VCaP (cell line): Measurements from ENCODE around the gene LDLRAD3.

Experiments used
- H3K27ac ChIP-seq: fragments of 450-650 bp; 2 replicates; pipeline ENCODE4 v1.5.1; 2017
- TF ChIP-seq, protein P1 (sequence below): fragments of 450-650 bp; conservative IDR thresholded peaks from 2 replicates; pipeline ENCODE4 v1.5.1; 2017; ENCODE audit warnings: mild to moderate bottlenecking, moderate library complexity

The LDLRAD3 gene

DNA sequence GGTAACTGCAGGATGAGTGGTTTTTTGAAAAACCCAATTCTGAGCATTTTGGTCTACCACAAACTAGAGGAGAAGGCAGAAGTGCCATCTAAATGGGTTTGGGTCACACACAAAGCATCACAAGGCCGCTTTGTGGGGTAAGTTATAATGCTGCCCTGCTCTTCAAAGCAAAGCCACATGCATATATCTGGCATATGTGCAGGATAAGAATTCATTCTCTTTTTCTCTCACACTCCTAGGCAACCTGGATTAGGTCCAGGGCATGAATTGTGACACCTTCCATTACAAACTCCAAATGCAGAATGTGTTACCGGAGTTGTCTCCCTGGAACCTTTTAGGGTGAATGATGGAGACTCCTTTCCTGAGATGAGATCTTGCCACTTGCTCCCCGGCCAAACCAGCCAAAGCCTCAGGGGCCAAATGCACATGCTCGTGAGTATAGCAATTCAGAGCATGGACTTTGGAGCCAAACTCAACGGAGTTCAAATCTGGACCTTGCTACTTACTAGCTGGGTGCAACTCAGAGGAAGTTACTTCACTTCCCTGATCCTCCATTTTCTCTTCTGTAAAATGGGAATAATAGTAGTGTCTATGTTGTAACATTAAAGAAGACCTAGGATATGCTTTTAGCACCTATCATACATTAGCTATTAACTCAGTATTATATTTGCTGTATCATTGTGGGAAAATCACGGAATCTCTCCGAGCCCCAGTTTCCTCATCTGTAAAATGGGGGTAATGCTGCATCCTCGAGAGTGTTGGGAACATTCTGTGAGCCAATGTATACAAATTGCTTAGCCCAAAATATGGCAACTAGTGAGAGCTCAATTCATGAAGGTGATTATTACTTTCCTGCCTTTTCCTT lies 248.8 kb downstream of the LDLRAD3 start:
- H3K27ac ChIP-seq = no peak overlapping the region
- TF ChIP-seq, protein P1, sequence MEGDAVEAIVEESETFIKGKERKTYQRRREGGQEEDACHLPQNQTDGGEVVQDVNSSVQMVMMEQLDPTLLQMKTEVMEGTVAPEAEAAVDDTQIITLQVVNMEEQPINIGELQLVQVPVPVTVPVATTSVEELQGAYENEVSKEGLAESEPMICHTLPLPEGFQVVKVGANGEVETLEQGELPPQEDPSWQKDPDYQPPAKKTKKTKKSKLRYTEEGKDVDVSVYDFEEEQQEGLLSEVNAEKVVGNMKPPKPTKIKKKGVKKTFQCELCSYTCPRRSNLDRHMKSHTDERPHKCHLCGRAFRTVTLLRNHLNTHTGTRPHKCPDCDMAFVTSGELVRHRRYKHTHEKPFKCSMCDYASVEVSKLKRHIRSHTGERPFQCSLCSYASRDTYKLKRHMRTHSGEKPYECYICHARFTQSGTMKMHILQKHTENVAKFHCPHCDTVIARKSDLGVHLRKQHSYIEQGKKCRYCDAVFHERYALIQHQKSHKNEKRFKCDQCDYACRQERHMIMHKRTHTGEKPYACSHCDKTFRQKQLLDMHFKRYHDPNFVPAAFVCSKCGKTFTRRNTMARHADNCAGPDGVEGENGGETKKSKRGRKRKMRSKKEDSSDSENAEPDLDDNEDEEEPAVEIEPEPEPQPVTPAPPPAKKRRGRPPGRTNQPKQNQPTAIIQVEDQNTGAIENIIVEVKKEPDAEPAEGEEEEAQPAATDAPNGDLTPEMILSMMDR = no peak

DNA sequence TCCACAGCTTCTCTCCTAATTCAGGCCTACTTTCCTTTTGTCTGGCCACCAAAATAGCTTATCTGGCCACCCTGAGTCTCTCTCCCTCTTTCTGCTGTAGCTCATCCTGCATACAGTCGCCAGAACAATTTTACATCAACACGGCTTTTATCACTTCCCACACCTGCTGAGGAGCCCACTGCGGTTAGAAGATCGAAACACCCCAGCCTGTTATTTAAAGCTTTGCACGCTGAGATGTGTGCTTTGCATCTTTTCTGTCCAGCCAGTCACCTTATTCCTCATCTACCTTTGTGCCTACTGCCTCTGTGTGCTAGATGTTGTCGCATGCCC lies 249.4 kb downstream of the LDLRAD3 start:
- no peak overlapping the region for H3K27ac ChIP-seq
- TF ChIP-seq, protein P1 = no peak

- TF ChIP-seq, protein P1 = no peak
- no peak overlapping the region for H3K27ac ChIP-seq
Observed at GRCh38 chr11:36193721-36194120, 249.9 kb downstream of the LDLRAD3 start.

GRCh38 chr11:36195496-36196354 lies 251.9 kb downstream of the LDLRAD3 start:
- TF ChIP-seq, protein P1 = no peak
- no peak overlapping the region for H3K27ac ChIP-seq

GRCh38 chr11:36196411-36196998 lies 252.6 kb downstream of the LDLRAD3 start:
- TF ChIP-seq, protein P1 = no peak
- H3K27ac ChIP-seq = no peak overlapping the region

- TF ChIP-seq, protein P1 = no peak
- H3K27ac ChIP-seq = no peak overlapping the region
Observed at GRCh38 chr11:36201411-36201810, 257.5 kb downstream of the LDLRAD3 start.

- TF ChIP-seq, protein P1 = no peak
- H3K27ac ChIP-seq = no peak overlapping the region
Observed at GRCh38 chr11:36205536-36205935, 261.7 kb downstream of the LDLRAD3 start.
